OCI-LY1 (cell line): ENCODE data around the gene RPL35.
A peak's percentile ranks its signal among the peaks of the same experiment; 100 is the strongest.

ENCODE experiments used
- H2AFZ ChIP-seq: fragments of 200-600 bp; sonication (generic), shearing (Covaris generic); 2 replicates; pipeline ENCODE4 v1.6.0; 2014; ENCODE audit warnings: antibody characterized with exemption, mild to moderate bottlenecking, low read length
- H3F3A ChIP-seq: fragments of 200-600 bp; sonication (generic), shearing (Covaris generic); 2 replicates; pipeline ENCODE4 v1.6.0; 2014; ENCODE audit warnings: mild to moderate bottlenecking, antibody characterized with exemption, low read length, moderate library complexity; ENCODE audit not compliant: insufficient read depth
- H3K27ac ChIP-seq: fragments of 200-600 bp; sonication (generic); 2 replicates; pipeline ENCODE4 v1.5.1; 2014; ENCODE audit warnings: low read length, mixed run types, mild to moderate bottlenecking, low read depth; ENCODE audit not compliant: poor library complexity, severe bottlenecking
- H3K27me3 ChIP-seq: fragments of 200-600 bp; sonication (generic); 2 replicates; pipeline ENCODE4 v1.6.0; 2014; ENCODE audit warnings: antibody characterized with exemption, mild to moderate bottlenecking, low read length, moderate library complexity; ENCODE audit not compliant: insufficient read depth
- H3K36me3 ChIP-seq: fragments of 200-600 bp; sonication (generic); 2 replicates; pipeline ENCODE4 v1.6.1; 2014; ENCODE audit warnings: mild to moderate bottlenecking, antibody characterized with exemption, low read length, moderate library complexity, mixed read lengths; ENCODE audit not compliant: insufficient read depth
- H3K4me1 ChIP-seq: fragments of 200-600 bp; sonication (generic); 2 replicates; pipeline ENCODE4 v1.5.1; 2014; ENCODE audit warnings: mild to moderate bottlenecking, low read length, moderate library complexity; ENCODE audit not compliant: insufficient read depth, severe bottlenecking
- H3K4me2 ChIP-seq: fragments of 200-600 bp; sonication (generic), shearing (Covaris generic); 2 replicates; pipeline ENCODE4 v1.6.1; 2014; ENCODE audit warnings: low read length
- H3K4me3 ChIP-seq: fragments of 200-600 bp; sonication (generic); 2 replicates; pipeline ENCODE4 v1.5.1; 2014; ENCODE audit warnings: low read length, low read depth, mild to moderate bottlenecking, mixed read lengths; ENCODE audit not compliant: poor library complexity, severe bottlenecking
- H3K79me2 ChIP-seq: fragments of 200-600 bp; shearing (Covaris generic); 2 replicates; pipeline ENCODE4 v1.6.1; 2016; ENCODE audit warnings: mixed run types, low read length, mixed read lengths; ENCODE audit not compliant: insufficient read depth
- H3K9ac ChIP-seq: fragments of 200-600 bp; sonication (generic), shearing (Covaris generic); 2 replicates; pipeline ENCODE4 v1.6.1; 2014; ENCODE audit warnings: mild to moderate bottlenecking, low read length, mixed read lengths
- H3K9me2 ChIP-seq: fragments of 200-600 bp; sonication (generic), shearing (Covaris generic); 2 replicates; pipeline ENCODE4 v1.6.1; 2014; ENCODE audit warnings: low read depth, mild to moderate bottlenecking, low read length, mixed read lengths
- H3K9me3 ChIP-seq: fragments of 200-600 bp; shearing (Covaris generic); 2 replicates; pipeline ENCODE4 v1.6.1; 2014; ENCODE audit warnings: low read length, mixed read lengths
- H4K20me1 ChIP-seq: fragments of 200-600 bp; sonication (generic), shearing (Covaris generic); 2 replicates; pipeline ENCODE4 v1.6.0; 2016; ENCODE audit warnings: mild to moderate bottlenecking, low read length; ENCODE audit not compliant: insufficient read depth
- EZH2 ChIP-seq: fragments of 200-600 bp; sonication (generic), shearing (Covaris generic); IDR thresholded peaks from 2 replicates; pipeline ENCODE4 v1.8.0; 2017; ENCODE audit warnings: borderline replicate concordance, mixed run types, mild to moderate bottlenecking, antibody characterized with exemption, low read length, moderate library complexity, mixed read lengths
- TF ChIP-seq, protein P1 (sequence below): fragments of 200-600 bp; sonication (generic), shearing (Covaris generic); IDR thresholded peaks from 2 replicates; pipeline ENCODE4 v1.5.1; 2017; ENCODE audit warnings: mild to moderate bottlenecking, antibody characterized with exemption, low read length, moderate library complexity, mixed read lengths

RPL35 gene

DNA sequence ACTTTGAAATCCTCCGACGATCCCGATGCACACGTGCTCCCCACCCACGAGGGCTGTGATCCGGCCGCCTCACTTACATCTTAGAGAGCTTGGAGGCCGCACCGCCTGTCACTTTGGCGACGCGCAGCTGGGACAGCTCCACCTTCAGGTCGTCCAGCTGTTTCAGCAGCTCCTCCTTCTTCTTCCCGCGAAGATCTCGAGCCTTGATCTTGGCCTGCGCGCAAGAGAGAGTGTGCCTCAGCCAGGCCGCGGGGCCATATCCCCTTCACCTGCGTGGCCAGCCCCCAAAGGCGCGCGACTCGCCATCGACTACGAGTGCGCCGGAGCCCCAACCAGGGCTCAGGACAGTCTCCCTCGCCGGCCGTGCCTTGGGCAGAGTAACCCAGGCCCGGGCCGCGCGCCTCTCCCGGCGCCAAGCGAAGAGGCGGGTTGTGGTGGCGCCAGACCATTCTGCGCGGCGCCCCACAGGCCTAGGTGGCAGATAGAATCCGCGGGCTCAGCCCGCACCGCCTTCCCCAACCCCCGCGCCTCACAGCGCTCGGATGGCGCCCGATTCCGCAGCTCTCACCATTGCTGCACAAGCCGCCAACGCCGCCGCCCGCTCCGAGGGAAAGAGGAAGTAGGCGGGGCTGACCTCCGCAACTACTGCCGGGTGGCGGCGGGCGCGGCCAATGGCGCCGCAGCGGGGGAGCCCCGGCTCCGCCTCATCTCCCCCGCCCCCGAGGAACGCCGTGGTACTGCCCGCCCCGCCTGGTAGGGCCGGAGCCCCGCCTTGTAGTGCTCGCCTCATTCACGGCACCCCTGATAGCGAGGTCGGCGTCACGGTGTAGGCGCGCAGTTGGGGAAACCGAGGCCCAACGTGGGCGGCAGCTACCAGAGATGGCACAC lies at the start of gene RPL35, which contains the start of gene ARPC5L:
Gene RPL35 (minus strand): TSS at position 616 of the 888 bp plus-strand sequence. CDS start 45 bp downstream, at position 571.
Gene ARPC5L (plus strand): TSS at position 789 of the 888 bp plus-strand sequence. CDS start 7,161 bp downstream, outside the sequence.
- H3K4me1 ChIP-seq = peaks cover 45% of the 10 kb centered on the region
- no peak within 1 kb of the TSS for H2AFZ ChIP-seq
- no peaks in the 10 kb centered on the region for H3K9me3 ChIP-seq
- H3K4me2 ChIP-seq = peak within 1 kb of the TSS; percentile 95
- no peaks in the 10 kb centered on the region for H3K27me3 ChIP-seq
- H4K20me1 ChIP-seq = no peaks in the 10 kb centered on the region
- TF ChIP-seq EZH2 = no peak
- TF ChIP-seq, protein P1, sequence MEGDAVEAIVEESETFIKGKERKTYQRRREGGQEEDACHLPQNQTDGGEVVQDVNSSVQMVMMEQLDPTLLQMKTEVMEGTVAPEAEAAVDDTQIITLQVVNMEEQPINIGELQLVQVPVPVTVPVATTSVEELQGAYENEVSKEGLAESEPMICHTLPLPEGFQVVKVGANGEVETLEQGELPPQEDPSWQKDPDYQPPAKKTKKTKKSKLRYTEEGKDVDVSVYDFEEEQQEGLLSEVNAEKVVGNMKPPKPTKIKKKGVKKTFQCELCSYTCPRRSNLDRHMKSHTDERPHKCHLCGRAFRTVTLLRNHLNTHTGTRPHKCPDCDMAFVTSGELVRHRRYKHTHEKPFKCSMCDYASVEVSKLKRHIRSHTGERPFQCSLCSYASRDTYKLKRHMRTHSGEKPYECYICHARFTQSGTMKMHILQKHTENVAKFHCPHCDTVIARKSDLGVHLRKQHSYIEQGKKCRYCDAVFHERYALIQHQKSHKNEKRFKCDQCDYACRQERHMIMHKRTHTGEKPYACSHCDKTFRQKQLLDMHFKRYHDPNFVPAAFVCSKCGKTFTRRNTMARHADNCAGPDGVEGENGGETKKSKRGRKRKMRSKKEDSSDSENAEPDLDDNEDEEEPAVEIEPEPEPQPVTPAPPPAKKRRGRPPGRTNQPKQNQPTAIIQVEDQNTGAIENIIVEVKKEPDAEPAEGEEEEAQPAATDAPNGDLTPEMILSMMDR = peak; percentile 30; the same call in 1 of the 2 replicates
- peak within 1 kb of the TSS; percentile 96 for H3K4me3 ChIP-seq
- peak within 1 kb of the TSS; percentile 95 for H3K9ac ChIP-seq
- 0 out of 2 replicates have a peak, but pooled peaks cover 10% of the 10 kb centered on the region for H3F3A ChIP-seq
- H3K27ac ChIP-seq = peak within 1 kb of the TSS; percentile 71
- H3K36me3 ChIP-seq = peaks cover 50% of the 10 kb centered on the region
- H3K9me2 ChIP-seq = no peaks in the 10 kb centered on the region
- H3K79me2 ChIP-seq = peaks cover 17% of the 10 kb centered on the region

GRCh38 chr9:124908098-124908497 lies 46.3 kb upstream of the RPL35 start:
- H3F3A ChIP-seq = no peaks in the 10 kb centered on the region
- H3K27ac ChIP-seq = no peak overlapping the region
- H3K36me3 ChIP-seq = peaks cover 42% of the 10 kb centered on the region
- H3K27me3 ChIP-seq = no peaks in the 10 kb centered on the region
- H3K9me3 ChIP-seq = no peaks in the 10 kb centered on the region
- H3K4me2 ChIP-seq = no peak overlapping the region
- TF ChIP-seq, protein P1 = no peak
- TF ChIP-seq EZH2 = no peak
- no peak overlapping the region for H3K9ac ChIP-seq
- no peaks in the 10 kb centered on the region for H3K9me2 ChIP-seq
- H3K4me3 ChIP-seq = no peak overlapping the region
- H4K20me1 ChIP-seq = no peaks in the 10 kb centered on the region
- H3K4me1 ChIP-seq = no peaks in the 10 kb centered on the region
- no peak overlapping the region for H2AFZ ChIP-seq
- no peaks in the 10 kb centered on the region for H3K79me2 ChIP-seq

DNA sequence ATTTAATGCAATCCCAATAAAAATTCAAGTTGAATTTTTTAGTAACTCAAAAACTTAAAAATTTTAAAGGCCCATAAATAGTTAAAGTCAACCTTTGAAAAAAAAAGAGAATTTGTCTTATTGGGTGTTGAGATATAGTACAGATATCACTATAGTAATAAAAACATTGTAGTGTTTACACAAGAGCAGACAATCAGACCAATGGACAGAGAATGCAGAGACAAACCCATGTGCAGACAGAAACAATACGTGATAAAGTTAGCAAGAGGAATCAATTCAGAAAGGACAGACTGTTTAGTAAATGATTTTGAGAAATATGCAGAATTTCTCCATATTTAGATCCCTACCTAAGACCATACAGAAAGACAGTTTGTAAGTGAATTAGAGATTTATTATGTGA lies 45.2 kb upstream of the RPL35 start:
- Histone ChIP-seq H3K79me2 (no peaks in the 10 kb centered on the region), H3K27me3 (no peaks in the 10 kb centered on the region), H3K4me3 (no peak overlapping the region), H2AFZ (no peak overlapping the region), H4K20me1 (no peaks in the 10 kb centered on the region), H3K36me3 (peaks cover 39% of the 10 kb centered on the region), H3F3A (no peaks in the 10 kb centered on the region), H3K4me1 (no peaks in the 10 kb centered on the region), H3K27ac (no peak overlapping the region), H3K9me2 (no peaks in the 10 kb centered on the region), H3K9me3 (no peaks in the 10 kb centered on the region), H3K9ac (no peak overlapping the region), H3K4me2 (no peak overlapping the region)
- TF ChIP-seq, protein P1 = no peak
- TF ChIP-seq EZH2 = no peak
